Kidney epithelial cell (primary cell): Measurements from ENCODE around the gene DNAI2. TPM values are rescaled to one million over a fixed set of nuclear protein-coding genes. Genes with fewer than 3 reads are reported as not detected.
"Not testable (repeated sequence)": the region's sequence is repeated elsewhere in the genome, so short reads cannot be mapped to it uniquely, and the experiment has no call there.

Source experiments
- DNase-seq: peaks from one replicate; pipeline ENCODE4 v3.0.0-alpha.2; 2010; ENCODE audit warnings: low read depth
- H3K27me3 ChIP-seq: 2 replicates; pipeline ENCODE4 v1.6.0; 2011; ENCODE audit warnings: low read length; ENCODE audit not compliant: control insufficient read depth, insufficient read depth
- H3K36me3 ChIP-seq: 2 replicates; pipeline ENCODE4 v1.5.1; 2011; ENCODE audit warnings: low read length; ENCODE audit not compliant: control insufficient read depth, insufficient read depth
- H3K4me3 ChIP-seq: 2 replicates; pipeline ENCODE4 v1.5.1; 2011; ENCODE audit warnings: low read depth, mild to moderate bottlenecking, control low read depth, low read length
- total RNA-seq: library from RNA; depleted of rRNA; stranded (reverse); fragments of >200 nt; gene quantifications from 2 replicates; pipeline ENCODE4 v1.2.3, GENCODE V29; 2015
- TF ChIP-seq, protein P1 (sequence below): IDR thresholded peaks from 2 replicates; pipeline ENCODE4 v1.5.1; 2011; ENCODE audit warnings: mild to moderate bottlenecking, moderate library complexity, low read length, control low read depth, inconsistent platforms; ENCODE audit not compliant: insufficient read depth, poor library complexity, severe bottlenecking

DNAI2 gene
- total RNA-seq, 1 donor from 2014 or later: not detected

GRCh38 chr17:74257311-74257710 lies 16.7 kb upstream of the DNAI2 start:
- DNase-seq: no peak
- Histone ChIP-seq H3K4me3 (no peak overlapping the region), H3K36me3 (no peaks in the 10 kb centered on the region), H3K27me3 (peaks cover 17% of the 10 kb centered on the region)
- TF ChIP-seq, protein P1, sequence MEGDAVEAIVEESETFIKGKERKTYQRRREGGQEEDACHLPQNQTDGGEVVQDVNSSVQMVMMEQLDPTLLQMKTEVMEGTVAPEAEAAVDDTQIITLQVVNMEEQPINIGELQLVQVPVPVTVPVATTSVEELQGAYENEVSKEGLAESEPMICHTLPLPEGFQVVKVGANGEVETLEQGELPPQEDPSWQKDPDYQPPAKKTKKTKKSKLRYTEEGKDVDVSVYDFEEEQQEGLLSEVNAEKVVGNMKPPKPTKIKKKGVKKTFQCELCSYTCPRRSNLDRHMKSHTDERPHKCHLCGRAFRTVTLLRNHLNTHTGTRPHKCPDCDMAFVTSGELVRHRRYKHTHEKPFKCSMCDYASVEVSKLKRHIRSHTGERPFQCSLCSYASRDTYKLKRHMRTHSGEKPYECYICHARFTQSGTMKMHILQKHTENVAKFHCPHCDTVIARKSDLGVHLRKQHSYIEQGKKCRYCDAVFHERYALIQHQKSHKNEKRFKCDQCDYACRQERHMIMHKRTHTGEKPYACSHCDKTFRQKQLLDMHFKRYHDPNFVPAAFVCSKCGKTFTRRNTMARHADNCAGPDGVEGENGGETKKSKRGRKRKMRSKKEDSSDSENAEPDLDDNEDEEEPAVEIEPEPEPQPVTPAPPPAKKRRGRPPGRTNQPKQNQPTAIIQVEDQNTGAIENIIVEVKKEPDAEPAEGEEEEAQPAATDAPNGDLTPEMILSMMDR: no peak

GRCh38 chr17:74259667-74260524 lies 14.1 kb upstream of the DNAI2 start:
- Histone ChIP-seq H3K36me3 (no peaks in the 10 kb centered on the region), H3K27me3 (peaks cover 20% of the 10 kb centered on the region), H3K4me3 (no peak overlapping the region)
- TF ChIP-seq, protein P1: no peak
- no peak for DNase-seq

GRCh38 chr17:74260525-74260850 lies 13.5 kb upstream of the DNAI2 start:
- DNase-seq: no peak
- H3K4me3 ChIP-seq: no peak overlapping the region
- H3K27me3 ChIP-seq: peaks cover 20% of the 10 kb centered on the region
- TF ChIP-seq, protein P1: no peak
- no peaks in the 10 kb centered on the region for H3K36me3 ChIP-seq

DNA sequence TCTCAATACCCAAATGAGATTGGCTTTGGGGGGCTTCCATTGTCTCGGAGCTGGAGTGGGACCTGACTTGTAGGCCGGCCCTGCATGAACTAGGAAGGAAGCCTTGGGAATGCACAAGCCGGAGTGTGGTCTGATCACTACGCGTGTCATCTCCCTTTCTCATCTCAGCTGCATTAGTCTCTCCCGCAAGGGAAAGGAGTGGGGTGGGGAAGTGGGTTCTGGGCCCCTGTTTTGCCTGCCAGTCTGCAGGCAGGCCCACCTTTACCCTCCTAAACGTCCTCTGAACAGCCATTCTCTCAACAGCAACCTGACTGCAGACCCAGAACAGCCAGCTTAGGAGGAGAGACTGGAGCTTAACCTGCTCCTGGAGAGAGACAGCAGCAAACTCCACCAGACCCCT lies 11.4 kb upstream of the DNAI2 start:
- Histone ChIP-seq H3K36me3 (no peaks in the 10 kb centered on the region), H3K27me3 (peaks cover 20% of the 10 kb centered on the region), H3K4me3 (no peak overlapping the region)
- DNase-seq: no peak
- TF ChIP-seq, protein P1: no peak

- peaks cover 11% of the 10 kb centered on the region for H3K27me3 ChIP-seq
- not testable (repeated sequence) for DNase-seq, H3K36me3 ChIP-seq, H3K4me3 ChIP-seq
Measured at GRCh38 chr17:74267054-74267453, 7.0 kb upstream of the DNAI2 start.

GRCh38 chr17:74267579-74267978 lies 6.5 kb upstream of the DNAI2 start:
- Histone ChIP-seq H3K36me3 (no peaks in the 10 kb centered on the region), H3K4me3 (no peak overlapping the region), H3K27me3 (peaks cover 11% of the 10 kb centered on the region)
- DNase-seq: no peak
- TF ChIP-seq, protein P1: no peak
